SK-N-SH (cell line): ENCODE results near the gene AKAP9.

Experiments used
- CHD2 ChIP-seq: fragments of 150-350 bp; IDR thresholded peaks from 2 replicates; pipeline ENCODE4 v1.6.1; 2018; ENCODE audit warnings: low read length; ENCODE audit not compliant: partially characterized antibody
- EZH2phosphoT487 ChIP-seq: fragments of 200-600 bp; sonication (generic); IDR thresholded peaks from 2 replicates; pipeline ENCODE4 v1.6.1; 2017; ENCODE audit warnings: low read depth, mixed run types, mild to moderate bottlenecking, antibody characterized with exemption, moderate library complexity, borderline replicate concordance
- FOXJ3 ChIP-seq: sonication (generic); formaldehyde crosslinking; IDR thresholded peaks from 2 replicates; pipeline ENCODE4 v1.5.1; 2020; ENCODE audit warnings: mild to moderate bottlenecking, missing genetic modification reagents
- MAX ChIP-seq: IDR thresholded peaks from 2 replicates; pipeline ENCODE4 v1.4.0; 2012; ENCODE audit warnings: low read depth
- MXI1 ChIP-seq: IDR thresholded peaks from 2 replicates; pipeline ENCODE4 v1.6.1; 2012; ENCODE audit warnings: mild to moderate bottlenecking, low read depth, low read length, improper control_type of control experiment
- NRF1 ChIP-seq: IDR thresholded peaks from 2 replicates; pipeline ENCODE4 v1.6.1; 2012; ENCODE audit warnings: low read depth, mild to moderate bottlenecking, low read length
- POLR2AphosphoS5 ChIP-seq: IDR thresholded peaks from 2 replicates; pipeline ENCODE4 v1.6.1; 2012; ENCODE audit warnings: low read depth, low read length
- RAD21 ChIP-seq: IDR thresholded peaks from 2 replicates; pipeline ENCODE4 v1.6.1; 2012; ENCODE audit warnings: mild to moderate bottlenecking, low read length
- RFX5 ChIP-seq: IDR thresholded peaks from 2 replicates; pipeline ENCODE4 v1.6.1; 2012; ENCODE audit warnings: mild to moderate bottlenecking, improper control_type of control experiment, low read length
- RXRA ChIP-seq: IDR thresholded peaks from 2 replicates; pipeline ENCODE4 v1.4.0; 2012; ENCODE audit warnings: low read depth, mild to moderate bottlenecking, borderline replicate concordance
- TAF1 ChIP-seq: IDR thresholded peaks from 2 replicates; pipeline ENCODE4 v1.6.1; 2012; ENCODE audit warnings: low read depth, mild to moderate bottlenecking, low read length, moderate library complexity, borderline replicate concordance
- TF ChIP-seq, protein P1 (sequence below): fragments of 200-600 bp; sonication (generic); IDR thresholded peaks from 2 replicates; pipeline ENCODE4 v1.6.1; 2017; ENCODE audit warnings: antibody characterized with exemption, mild to moderate bottlenecking, moderate library complexity
- TF ChIP-seq, protein P2 (sequence below): IDR thresholded peaks from 2 replicates; pipeline ENCODE4 v1.6.1; 2012; ENCODE audit warnings: mild to moderate bottlenecking, low read depth, low read length, moderate library complexity

- TF ChIP-seq, protein P1, sequence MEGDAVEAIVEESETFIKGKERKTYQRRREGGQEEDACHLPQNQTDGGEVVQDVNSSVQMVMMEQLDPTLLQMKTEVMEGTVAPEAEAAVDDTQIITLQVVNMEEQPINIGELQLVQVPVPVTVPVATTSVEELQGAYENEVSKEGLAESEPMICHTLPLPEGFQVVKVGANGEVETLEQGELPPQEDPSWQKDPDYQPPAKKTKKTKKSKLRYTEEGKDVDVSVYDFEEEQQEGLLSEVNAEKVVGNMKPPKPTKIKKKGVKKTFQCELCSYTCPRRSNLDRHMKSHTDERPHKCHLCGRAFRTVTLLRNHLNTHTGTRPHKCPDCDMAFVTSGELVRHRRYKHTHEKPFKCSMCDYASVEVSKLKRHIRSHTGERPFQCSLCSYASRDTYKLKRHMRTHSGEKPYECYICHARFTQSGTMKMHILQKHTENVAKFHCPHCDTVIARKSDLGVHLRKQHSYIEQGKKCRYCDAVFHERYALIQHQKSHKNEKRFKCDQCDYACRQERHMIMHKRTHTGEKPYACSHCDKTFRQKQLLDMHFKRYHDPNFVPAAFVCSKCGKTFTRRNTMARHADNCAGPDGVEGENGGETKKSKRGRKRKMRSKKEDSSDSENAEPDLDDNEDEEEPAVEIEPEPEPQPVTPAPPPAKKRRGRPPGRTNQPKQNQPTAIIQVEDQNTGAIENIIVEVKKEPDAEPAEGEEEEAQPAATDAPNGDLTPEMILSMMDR: no peak
- TF ChIP-seq EZH2phosphoT487 (no peak), MXI1 (no peak), RAD21 (no peak), MAX (no peak), NRF1 (no peak), TAF1 (no peak), RFX5 (no peak), CHD2 (no peak), FOXJ3 (CRISPR knock-in tag) (no peak), RXRA (no peak), POLR2AphosphoS5 (no peak)
- TF ChIP-seq, protein P2, sequence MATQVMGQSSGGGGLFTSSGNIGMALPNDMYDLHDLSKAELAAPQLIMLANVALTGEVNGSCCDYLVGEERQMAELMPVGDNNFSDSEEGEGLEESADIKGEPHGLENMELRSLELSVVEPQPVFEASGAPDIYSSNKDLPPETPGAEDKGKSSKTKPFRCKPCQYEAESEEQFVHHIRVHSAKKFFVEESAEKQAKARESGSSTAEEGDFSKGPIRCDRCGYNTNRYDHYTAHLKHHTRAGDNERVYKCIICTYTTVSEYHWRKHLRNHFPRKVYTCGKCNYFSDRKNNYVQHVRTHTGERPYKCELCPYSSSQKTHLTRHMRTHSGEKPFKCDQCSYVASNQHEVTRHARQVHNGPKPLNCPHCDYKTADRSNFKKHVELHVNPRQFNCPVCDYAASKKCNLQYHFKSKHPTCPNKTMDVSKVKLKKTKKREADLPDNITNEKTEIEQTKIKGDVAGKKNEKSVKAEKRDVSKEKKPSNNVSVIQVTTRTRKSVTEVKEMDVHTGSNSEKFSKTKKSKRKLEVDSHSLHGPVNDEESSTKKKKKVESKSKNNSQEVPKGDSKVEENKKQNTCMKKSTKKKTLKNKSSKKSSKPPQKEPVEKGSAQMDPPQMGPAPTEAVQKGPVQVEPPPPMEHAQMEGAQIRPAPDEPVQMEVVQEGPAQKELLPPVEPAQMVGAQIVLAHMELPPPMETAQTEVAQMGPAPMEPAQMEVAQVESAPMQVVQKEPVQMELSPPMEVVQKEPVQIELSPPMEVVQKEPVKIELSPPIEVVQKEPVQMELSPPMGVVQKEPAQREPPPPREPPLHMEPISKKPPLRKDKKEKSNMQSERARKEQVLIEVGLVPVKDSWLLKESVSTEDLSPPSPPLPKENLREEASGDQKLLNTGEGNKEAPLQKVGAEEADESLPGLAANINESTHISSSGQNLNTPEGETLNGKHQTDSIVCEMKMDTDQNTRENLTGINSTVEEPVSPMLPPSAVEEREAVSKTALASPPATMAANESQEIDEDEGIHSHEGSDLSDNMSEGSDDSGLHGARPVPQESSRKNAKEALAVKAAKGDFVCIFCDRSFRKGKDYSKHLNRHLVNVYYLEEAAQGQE: no peak
Observed at GRCh38 chr7:92108821-92109220, 168.2 kb downstream of the AKAP9 start.
